HL-60 (cell line): ENCODE measurements around the gene FAM120A.

Experiments used
- DNase-seq, 2 experiments: peaks; one replicate each; pipeline ENCODE4 v3.0.0-alpha.2; 2010 to 2020; ENCODE audit warnings: low read depth in 1 of 2, low spot score in 1 of 2
- H3K27ac ChIP-seq: fragments of 250-450 bp; sonication (Bioruptor Pico); replicated peaks from 2 replicates; pipeline ENCODE4 v1.5.1; 2020; ENCODE audit warnings: mild to moderate bottlenecking, moderate library complexity
- H3K27me3 ChIP-seq: fragments of 250-450 bp; sonication (Bioruptor Pico); 2 replicates; pipeline ENCODE4 v1.5.1; 2021; ENCODE audit warnings: mild to moderate bottlenecking, moderate library complexity; ENCODE audit not compliant: insufficient read depth, poor library complexity, severe bottlenecking
- H3K4me3 ChIP-seq: replicated peaks from 2 replicates; pipeline ENCODE4 v1.5.1; 2011; ENCODE audit warnings: mild to moderate bottlenecking, control low read depth, low read length; ENCODE audit not compliant: insufficient read depth
- CTCF ChIP-seq: IDR thresholded peaks from one replicate; pipeline ENCODE4 v1.5.1; 2011; ENCODE audit warnings: low read length, control low read depth, inconsistent platforms; ENCODE audit not compliant: insufficient read depth
- GABPA ChIP-seq: IDR thresholded peaks from 2 replicates; pipeline ENCODE4 v1.6.1; 2012; ENCODE audit warnings: low read depth
- POLR2AphosphoS5 ChIP-seq: IDR thresholded peaks from 2 replicates; pipeline ENCODE4 v1.6.1; 2012; ENCODE audit warnings: low read depth
- REST ChIP-seq: IDR thresholded peaks from 2 replicates; pipeline ENCODE4 v1.6.1; 2012; ENCODE audit warnings: low read depth; ENCODE audit not compliant: insufficient replicate concordance
- SPI1 ChIP-seq: IDR thresholded peaks from 2 replicates; pipeline ENCODE4 v1.6.1; 2012; ENCODE audit warnings: low read depth, mild to moderate bottlenecking, borderline replicate concordance

Gene FAM120A

GRCh38 chr9:93440896-93441580 is 10.4 kb upstream of the FAM120A start:
- Histone ChIP-seq H3K27ac (no peak overlapping the region), H3K4me3 (no peak overlapping the region)
- DNase-seq = no peak

GRCh38 chr9:93446073-93446472 is 5.4 kb upstream of the FAM120A start:
- no peak for DNase-seq
- no peaks in the 10 kb centered on the region for H3K27me3 ChIP-seq
- no peak overlapping the region for H3K4me3 ChIP-seq
- TF ChIP-seq CTCF (no peak), POLR2AphosphoS5 (no peak), SPI1 (no peak), REST (no peak), GABPA (no peak)
- no peak overlapping the region for H3K27ac ChIP-seq

More at GRCh38 chr9:93440896-93441580, 10.4 kb upstream of the FAM120A start:
- TF ChIP-seq GABPA = no peak
- TF ChIP-seq REST = no peak
- no peaks in the 10 kb centered on the region for H3K27me3 ChIP-seq

GRCh38 chr9:93447655-93448054 is 3.8 kb upstream of the FAM120A start:
- TF ChIP-seq SPI1 = no peak
- TF ChIP-seq GABPA = no peak
- TF ChIP-seq REST = no peak
- no peak for TF ChIP-seq CTCF
- no peak for TF ChIP-seq POLR2AphosphoS5
- Histone ChIP-seq H3K4me3 (no peak overlapping the region), H3K27ac (no peak overlapping the region), H3K27me3 (no peaks in the 10 kb centered on the region)
- no peak for DNase-seq
